ENCODE data around the gene PTPRJ.

GRCh38 chr11:47995360-47995769 lies 15.0 kb downstream of the PTPRJ start:
- TF ChIP-seq POLR2AphosphoS5 (IDR thresholded peaks at IDR 0.05; ENCODE audit: insufficient read depth, low read depth, low read length) (no peak), CTCF (IDR thresholded peaks at IDR 0.05; ENCODE audit: extremely low read depth in 1 of 2, insufficient read depth in 1 of 2, low read depth in 1 of 2, low read length in 2 of 2) (no peak), GATA2 (IDR thresholded peaks at IDR 0.05; ENCODE audit: insufficient read depth, insufficient read length, low read depth, low read length) (no peak)

All from endothelial cell of umbilical vein (primary cell).